CD4-positive, alpha-beta T cell treated with Interleukin-15 for 4 hours (primary cell): ENCODE measurements around the gene FBXO46.

ENCODE experiments used
- DNase-seq: peaks from one replicate; pipeline ENCODE4 v3.0.0-alpha.2; 2020; ENCODE audit warnings: low spot score

FBXO46 gene

GRCh38 chr19:45730368-45731288 lies at the start of gene FBXO46:
TSS of gene FBXO46 (minus strand) at chr19:45730896. CDS start at chr19:45713495, 17,401 bp downstream.
- DNase-seq, result peak; percentile 95

DNA sequence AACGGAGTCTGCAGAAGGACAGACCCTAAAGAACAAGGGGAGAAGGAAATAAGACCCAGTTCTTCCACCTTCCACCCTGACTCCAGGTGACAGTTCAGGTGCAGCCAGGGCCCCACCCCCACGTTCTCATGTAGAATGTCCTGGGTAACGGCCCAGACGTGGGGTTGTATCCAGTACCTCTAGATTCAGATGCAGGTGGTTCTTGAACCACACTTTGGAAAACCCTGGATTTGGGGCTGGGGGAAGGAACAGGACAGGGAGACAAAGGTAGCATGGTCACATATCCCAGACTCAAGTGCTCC lies 49.4 kb upstream of the FBXO46 start:
- DNase-seq, result no peak

GRCh38 chr19:45779231-45780145 lies 48.8 kb upstream of the FBXO46 start:
- DNase-seq, result peak; percentile 84

GRCh38 chr19:45778010-45778661 lies 47.4 kb upstream of the FBXO46 start:
- no peak for DNase-seq

- DNase-seq, result no peak
Measured at GRCh38 chr19:45777395-45777961, 46.8 kb upstream of the FBXO46 start.

GRCh38 chr19:45774765-45775164 lies 44.1 kb upstream of the FBXO46 start:
- no peak for DNase-seq

DNA sequence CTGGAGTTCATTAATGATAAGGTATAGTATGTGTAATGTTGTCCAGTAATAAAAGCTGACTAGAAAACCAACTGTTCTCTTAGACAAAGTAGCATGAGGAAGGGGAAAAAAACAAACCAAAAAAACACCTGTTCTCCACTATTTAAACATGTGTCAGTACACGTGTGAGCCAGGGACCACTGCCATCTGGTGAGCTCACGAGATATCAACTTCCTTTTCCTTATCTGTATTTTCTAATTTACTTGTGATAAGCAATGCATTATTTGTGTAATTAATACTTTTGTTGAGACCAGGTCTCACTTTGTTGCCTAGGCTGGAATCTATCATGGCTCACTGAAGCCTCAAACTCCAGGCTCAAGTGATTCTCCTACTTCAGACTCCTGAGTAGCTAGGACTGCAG lies 42.7 kb upstream of the FBXO46 start:
- DNase-seq, result no peak

- DNase-seq, result no peak
Measured at GRCh38 chr19:45772912-45773311, 42.2 kb upstream of the FBXO46 start.

GRCh38 chr19:45772130-45772840 lies 41.6 kb upstream of the FBXO46 start:
- no peak for DNase-seq

- DNase-seq, result no peak
Measured at GRCh38 chr19:45771311-45771933, 40.7 kb upstream of the FBXO46 start.

DNA sequence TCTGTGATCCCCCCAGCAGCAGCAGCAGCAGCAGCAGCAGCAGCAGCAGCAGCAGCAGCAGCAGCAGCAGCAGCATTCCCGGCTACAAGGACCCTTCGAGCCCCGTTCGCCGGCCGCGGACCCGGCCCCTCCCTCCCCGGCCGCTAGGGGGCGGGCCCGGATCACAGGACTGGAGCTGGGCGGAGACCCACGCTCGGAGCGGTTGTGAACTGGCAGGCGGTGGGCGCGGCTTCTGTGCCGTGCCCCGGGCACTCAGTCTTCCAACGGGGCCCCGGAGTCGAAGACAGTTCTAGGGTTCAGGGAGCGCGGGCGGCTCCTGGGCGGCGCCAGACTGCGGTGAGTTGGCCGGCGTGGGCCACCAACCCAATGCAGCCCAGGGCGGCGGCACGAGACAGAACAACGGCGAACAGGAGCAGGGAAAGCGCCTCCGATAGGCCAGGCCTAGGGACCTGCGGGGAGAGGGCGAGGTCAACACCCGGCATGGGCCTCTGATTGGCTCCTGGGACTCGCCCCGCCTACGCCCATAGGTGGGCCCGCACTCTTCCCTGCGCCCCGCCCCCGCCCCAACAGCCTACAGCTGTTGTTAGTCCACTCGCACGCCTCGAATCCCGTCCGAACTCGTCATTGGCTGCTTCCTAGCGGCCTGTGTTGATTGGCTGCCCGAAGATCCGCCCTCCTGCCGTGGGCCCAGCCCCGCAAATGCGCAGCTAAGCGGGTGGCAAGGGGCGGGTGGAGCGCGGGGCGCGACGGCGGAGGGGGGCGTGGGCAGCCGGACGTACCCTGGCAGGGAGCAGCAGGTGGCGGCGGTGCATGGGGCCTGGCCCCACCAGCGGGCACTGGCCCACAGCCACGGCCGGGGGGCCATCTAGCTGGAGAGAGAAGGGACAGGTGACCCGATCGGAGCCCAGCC lies 39.8 kb upstream of the FBXO46 start:
- DNase-seq, result peak; percentile 91

DNA sequence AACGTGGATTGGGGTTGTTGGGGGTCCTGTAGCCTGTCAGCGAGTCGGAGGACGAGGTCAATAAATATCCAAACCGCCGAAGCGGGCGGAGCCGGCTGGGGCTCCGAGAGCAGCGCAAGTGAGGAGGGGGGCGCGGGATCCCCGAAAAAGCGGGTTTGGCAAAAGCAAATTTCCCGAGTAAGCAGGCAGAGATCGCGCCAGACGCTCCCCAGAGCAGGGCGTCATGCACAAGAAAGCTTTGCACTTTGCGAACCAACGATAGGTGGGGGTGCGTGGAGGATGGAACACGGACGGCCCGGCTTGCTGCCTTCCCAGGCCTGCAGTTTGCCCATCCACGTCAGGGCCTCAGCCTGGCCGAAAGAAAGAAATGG lies 39.1 kb upstream of the FBXO46 start:
- DNase-seq, result no peak

- peak; percentile 95 for DNase-seq
Measured at GRCh38 chr19:45768984-45769782, 38.5 kb upstream of the FBXO46 start, which contains the start of gene SIX5. TSS of gene SIX5 (minus strand) at chr19:45769252. CDS start at chr19:45768844, 408 bp downstream.

DNA sequence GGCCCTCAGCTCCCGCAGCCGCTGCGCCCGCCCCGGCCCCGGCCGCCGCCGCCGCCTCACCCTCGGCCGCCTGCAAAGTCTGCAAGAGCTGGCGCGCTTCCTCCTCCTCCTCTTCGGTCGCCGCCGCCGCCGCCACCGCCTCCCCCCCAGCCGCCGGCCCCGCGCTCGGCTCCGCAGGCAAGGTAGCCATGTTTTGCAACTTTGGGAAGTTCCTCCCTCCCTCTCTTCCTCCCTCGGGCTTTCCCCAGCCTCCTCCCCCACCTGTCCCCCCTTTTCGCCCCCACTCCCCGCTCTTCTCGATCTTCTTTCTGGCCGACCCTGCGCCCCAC lies 37.9 kb upstream of the FBXO46 start:
- peak; percentile 23 for DNase-seq

DNA sequence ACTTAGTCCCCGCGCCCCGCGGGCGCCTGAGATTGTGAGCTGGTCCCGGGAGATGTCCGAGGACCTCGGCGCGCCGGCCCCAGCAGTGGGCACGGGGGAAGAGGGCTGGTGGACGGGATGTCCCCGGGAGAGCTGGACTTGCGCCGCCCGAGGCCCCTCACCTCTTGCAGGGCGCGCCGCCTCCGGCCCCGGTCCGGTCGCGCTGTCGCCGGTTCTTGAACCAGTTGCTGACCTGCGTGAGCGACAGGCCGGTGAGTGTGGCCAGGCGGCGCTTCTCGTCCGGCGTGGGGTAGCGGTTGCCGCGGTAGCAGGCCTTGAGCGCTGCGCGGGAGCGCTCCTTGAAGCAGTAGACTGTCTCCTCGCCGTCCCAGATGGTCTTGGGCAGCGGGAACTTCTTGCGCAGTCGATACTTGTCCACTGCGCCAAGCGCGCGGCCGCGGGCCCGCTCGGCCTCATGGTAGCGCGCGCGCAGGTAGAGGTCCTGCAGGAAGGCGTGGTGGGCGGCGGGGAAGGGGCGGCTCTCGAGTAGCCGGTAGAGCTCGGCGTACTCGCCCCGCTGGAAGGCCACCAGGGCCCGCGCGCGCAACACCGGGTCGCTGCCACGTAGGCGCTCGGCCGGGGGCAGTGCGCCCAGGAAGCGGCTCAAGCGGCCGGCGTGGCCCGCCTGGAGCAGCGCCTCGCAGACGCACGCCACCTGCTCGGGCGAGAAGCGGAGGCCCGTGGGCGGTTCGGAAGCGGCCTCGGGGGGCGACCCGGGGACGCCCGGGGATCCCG lies 37.4 kb upstream of the FBXO46 start:
- DNase-seq, result no peak

DNA sequence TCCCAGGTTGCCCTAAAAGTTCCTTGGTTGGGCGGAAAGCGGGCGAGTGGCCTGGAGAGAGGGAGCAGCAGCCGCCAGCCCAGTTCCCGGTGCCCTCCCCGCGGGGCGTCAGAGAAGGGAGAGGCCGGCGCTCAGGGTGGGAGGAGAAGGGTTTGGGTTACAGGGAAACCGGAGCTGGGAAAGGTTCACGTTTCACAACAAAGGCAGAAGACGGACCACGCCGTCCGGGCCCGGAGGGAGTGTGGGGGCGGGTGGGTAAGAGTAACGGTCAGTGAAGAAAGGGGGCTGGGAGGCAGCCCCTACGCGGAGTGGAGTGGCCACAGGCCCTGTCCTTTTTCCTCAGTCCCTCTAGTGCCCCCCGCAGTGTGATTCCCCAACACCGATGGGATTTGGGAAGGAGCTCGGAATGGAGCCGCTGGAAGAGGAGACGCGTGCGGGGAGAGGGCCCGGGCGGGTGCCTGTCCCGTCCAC lies 36.7 kb upstream of the FBXO46 start:
- no peak for DNase-seq

DNA sequence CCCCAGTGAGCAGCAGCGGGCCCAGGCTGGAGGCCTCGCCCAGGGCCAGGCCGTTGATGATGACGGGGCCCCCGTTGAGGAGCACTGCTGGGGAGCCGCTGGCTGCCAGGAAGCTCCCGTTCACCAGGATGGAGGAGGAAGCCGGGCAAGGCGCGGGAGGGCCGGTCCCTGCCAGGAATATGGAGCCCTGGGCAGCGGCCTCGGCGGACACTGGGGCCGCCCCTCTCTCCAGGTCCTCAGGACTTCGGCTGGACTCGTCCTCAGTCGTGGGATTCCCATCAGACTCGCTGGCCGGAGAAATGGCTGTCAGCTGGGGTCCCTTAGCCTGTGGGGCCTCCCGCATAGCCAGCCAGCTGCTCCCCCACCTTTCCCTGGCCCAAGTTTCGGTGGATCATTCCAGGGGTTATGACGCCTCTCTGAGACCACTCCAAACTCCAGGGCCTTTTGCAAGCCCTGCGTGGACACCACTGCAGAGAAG lies 36.2 kb upstream of the FBXO46 start:
- no peak for DNase-seq

DNA sequence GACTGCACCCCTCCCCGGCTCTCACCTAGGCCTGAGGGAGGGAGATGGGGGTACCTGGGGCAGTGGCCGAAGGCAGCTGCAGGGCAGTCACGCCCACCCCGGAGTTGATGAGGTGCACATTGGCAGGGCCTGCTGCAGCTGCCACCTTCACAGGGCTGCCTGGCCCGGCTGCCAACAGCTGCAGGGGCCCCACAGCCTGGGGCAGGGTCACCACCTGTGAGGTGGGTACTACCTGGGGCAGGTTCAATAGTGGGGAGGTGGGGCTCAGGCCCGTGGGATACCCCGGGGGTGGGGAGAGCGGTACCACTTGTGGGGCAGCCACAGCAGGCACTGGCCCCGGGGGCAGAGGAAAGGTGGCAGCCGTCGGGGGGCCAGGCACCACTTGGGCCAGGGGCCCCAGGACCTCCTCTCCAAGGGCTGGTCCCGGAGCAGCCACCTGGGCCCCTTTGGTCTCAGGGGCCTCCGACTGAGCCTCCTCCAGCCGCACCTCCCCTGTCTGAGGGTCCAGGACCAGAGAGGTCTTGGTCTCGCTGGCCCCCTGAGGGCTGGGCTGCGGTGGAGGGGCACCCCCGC lies 35.7 kb upstream of the FBXO46 start:
- DNase-seq, result no peak
